A673 (cell line): ENCODE data around the gene P2RX2.

Experiments
- EZH2 ChIP-seq: fragments of 200-600 bp; sonication (generic); IDR thresholded peaks from 2 replicates; pipeline ENCODE4 v1.6.1; 2017; ENCODE audit warnings: borderline replicate concordance, low read depth, mild to moderate bottlenecking, mixed read lengths, antibody characterized with exemption, low read length; ENCODE audit not compliant: poor library complexity, severe bottlenecking
- TF ChIP-seq, protein P1 (sequence below): fragments of 300-800, 200-600 bp; sonication (generic); conservative IDR thresholded peaks from 2 replicates; pipeline ENCODE4 v1.5.1; 2017; ENCODE audit warnings: low read depth, mild to moderate bottlenecking, antibody characterized with exemption, low read length, moderate library complexity, mixed read lengths

DNA sequence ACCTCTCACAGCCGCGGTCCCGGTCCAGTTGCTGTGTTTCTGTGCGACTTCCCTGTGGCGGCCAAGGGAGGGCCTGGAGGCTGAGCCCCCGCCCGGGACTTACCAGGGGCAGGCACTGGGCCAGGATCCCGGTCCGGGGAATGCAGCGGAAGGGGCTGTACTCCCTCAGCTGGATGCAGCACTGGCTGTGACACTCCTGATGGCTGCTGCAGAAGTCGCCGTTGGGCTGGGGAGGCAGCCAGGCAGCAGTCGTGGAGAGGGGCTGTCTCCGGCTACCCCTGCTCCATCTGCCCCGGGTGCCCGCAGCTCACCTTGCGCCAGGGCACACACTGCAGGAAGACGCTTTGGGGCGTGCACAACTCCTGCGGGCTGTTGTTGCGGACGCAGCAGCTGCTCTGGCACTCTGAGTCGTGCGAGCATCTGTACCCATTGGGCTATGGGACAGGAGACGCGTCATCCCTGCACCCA, 14.4 kb upstream of the P2RX2 start:
- TF ChIP-seq, protein P1, sequence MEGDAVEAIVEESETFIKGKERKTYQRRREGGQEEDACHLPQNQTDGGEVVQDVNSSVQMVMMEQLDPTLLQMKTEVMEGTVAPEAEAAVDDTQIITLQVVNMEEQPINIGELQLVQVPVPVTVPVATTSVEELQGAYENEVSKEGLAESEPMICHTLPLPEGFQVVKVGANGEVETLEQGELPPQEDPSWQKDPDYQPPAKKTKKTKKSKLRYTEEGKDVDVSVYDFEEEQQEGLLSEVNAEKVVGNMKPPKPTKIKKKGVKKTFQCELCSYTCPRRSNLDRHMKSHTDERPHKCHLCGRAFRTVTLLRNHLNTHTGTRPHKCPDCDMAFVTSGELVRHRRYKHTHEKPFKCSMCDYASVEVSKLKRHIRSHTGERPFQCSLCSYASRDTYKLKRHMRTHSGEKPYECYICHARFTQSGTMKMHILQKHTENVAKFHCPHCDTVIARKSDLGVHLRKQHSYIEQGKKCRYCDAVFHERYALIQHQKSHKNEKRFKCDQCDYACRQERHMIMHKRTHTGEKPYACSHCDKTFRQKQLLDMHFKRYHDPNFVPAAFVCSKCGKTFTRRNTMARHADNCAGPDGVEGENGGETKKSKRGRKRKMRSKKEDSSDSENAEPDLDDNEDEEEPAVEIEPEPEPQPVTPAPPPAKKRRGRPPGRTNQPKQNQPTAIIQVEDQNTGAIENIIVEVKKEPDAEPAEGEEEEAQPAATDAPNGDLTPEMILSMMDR: no peak
- TF ChIP-seq EZH2: no peak
